Activated T-cell treated with anti-CD3 and anti-CD28 coated beads for 48 hours (primary cell): Measurements from ENCODE around the gene ATP2C2.
"Not testable (repeated sequence)": the region's sequence is repeated elsewhere in the genome, so short reads cannot be mapped to it uniquely, and the experiment has no call there.

Experiments used
- DNase-seq: peaks from one replicate; pipeline ENCODE4 v3.0.0-alpha.2; 2020; ENCODE audit warnings: low read depth

ATP2C2 gene

GRCh38 chr16:84368308-84368996 is at the start of gene ATP2C2:
Gene ATP2C2, plus strand, starts transcription at chr16:84368538. Its CDS starts 78 bp downstream, at chr16:84368616.
- no peak for DNase-seq

GRCh38 chr16:84319146-84319760 is 49.1 kb upstream of the ATP2C2 start:
- DNase-seq, result no peak

- no peak for DNase-seq
These were observed 47.8 kb upstream of the ATP2C2 start for GRCh38 chr16:84320511-84320910.

GRCh38 chr16:84321932-84322331 is 46.4 kb upstream of the ATP2C2 start:
- no peak for DNase-seq

GRCh38 chr16:84322749-84323148 is 45.6 kb upstream of the ATP2C2 start:
- DNase-seq, result no peak

- DNase-seq, result no peak
These were observed 44.7 kb upstream of the ATP2C2 start for GRCh38 chr16:84323606-84324005.

GRCh38 chr16:84324434-84325262 is 43.7 kb upstream of the ATP2C2 start:
- no peak for DNase-seq

GRCh38 chr16:84326545-84326944 is 41.8 kb upstream of the ATP2C2 start:
- no peak for DNase-seq

- no peak for DNase-seq
These were observed 40.3 kb upstream of the ATP2C2 start for GRCh38 chr16:84327926-84328505.

- no peak for DNase-seq
These were observed 39.3 kb upstream of the ATP2C2 start for GRCh38 chr16:84329016-84329415.

- DNase-seq, result no peak
These were observed 38.3 kb upstream of the ATP2C2 start for GRCh38 chr16:84329843-84330684.

GRCh38 chr16:84330685-84331050 is 37.7 kb upstream of the ATP2C2 start:
- no peak for DNase-seq

- no peak for DNase-seq
These were observed 36.1 kb upstream of the ATP2C2 start for GRCh38 chr16:84331998-84332780.

GRCh38 chr16:84332975-84333684 is 35.2 kb upstream of the ATP2C2 start:
- DNase-seq, result no peak

GRCh38 chr16:84334058-84334457 is 34.3 kb upstream of the ATP2C2 start:
- DNase-seq, result no peak

- no peak for DNase-seq
These were observed 33.9 kb upstream of the ATP2C2 start for GRCh38 chr16:84334482-84334881.

- not testable (repeated sequence) for DNase-seq
These were observed 31.1 kb upstream of the ATP2C2 start for GRCh38 chr16:84337236-84337635.

GRCh38 chr16:84339311-84339710 is 29.0 kb upstream of the ATP2C2 start:
- no peak for DNase-seq

GRCh38 chr16:84339766-84340165 is 28.6 kb upstream of the ATP2C2 start:
- DNase-seq, result no peak

- no peak for DNase-seq
These were observed 27.9 kb upstream of the ATP2C2 start for GRCh38 chr16:84340325-84341040.
